HG03175 (cell line): ENCODE data around the gene SRSF9.
"Not testable (repeated sequence)": the region's sequence is repeated elsewhere in the genome, so short reads cannot be mapped to it uniquely, and the experiment has no call there.

Source experiments
- ATAC-seq: cut with Tn5 transposase; IDR thresholded peaks from one replicate; pipeline ENCODE4 v1.9.1; 2021; ENCODE audit warnings: mild to moderate bottlenecking, moderate library complexity; ENCODE audit not compliant: unreplicated experiment

Gene SRSF9, protein sequence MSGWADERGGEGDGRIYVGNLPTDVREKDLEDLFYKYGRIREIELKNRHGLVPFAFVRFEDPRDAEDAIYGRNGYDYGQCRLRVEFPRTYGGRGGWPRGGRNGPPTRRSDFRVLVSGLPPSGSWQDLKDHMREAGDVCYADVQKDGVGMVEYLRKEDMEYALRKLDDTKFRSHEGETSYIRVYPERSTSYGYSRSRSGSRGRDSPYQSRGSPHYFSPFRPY

DNA sequence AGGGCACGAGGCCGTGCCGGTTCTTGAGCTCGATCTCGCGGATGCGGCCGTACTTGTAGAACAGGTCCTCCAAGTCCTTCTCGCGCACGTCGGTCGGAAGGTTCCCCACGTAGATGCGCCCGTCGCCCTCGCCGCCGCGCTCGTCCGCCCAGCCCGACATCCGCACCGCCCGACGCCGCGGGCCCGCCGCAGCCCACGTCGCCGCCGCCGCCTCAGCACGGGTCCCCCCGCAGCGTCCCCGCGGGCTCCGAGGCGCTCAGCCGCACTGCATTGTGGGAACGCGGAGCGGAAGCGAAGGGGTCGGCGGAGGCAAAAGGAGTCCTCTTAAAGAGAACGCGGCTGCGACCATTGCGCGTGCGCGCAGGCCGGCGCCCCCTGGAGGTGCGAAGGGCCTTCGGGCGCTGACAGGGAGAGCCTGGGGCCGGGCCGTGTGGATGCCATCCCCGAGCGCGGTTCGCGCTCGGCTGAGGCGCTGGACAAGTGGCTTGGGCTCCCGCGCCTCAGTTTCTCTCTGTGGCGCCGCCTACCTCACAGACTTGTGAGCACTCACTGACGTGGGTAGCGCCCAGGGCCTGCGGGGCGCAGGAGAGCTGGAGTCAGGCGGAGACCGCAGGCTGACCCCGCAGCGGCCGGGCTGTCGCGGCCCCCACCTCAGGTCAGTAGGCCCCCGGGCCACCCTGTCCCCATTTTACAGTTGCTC lies at the start of gene SRSF9:
Gene SRSF9, minus strand, starts transcription at position 299 of the 700 bp plus-strand sequence. Its CDS starts 139 bp downstream, at position 160.
- ATAC-seq, result peak; percentile 87

DNA sequence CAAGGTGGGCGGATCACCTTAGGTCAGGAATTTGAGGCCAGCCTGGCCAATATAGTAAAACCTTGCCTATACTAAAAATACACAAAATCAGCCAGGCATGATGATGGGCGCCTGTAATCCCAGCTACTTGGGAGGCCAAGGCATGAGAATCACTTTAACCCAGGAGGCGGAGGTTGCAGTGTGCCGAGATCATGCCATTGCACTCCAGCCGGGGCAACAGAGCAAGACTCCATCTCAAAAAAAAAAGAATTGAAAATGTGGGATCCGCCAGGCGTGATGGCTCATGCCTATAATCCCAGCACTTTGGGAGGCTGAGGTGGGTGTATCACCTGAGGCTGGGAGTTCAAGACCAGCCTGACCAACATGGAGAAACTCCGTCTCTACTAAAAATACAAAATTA lies 49.8 kb upstream of the SRSF9 start:
- not testable (repeated sequence) for ATAC-seq

- no peak for ATAC-seq
Measured at GRCh38 chr12:120515496-120515895, 45.9 kb upstream of the SRSF9 start.

DNA sequence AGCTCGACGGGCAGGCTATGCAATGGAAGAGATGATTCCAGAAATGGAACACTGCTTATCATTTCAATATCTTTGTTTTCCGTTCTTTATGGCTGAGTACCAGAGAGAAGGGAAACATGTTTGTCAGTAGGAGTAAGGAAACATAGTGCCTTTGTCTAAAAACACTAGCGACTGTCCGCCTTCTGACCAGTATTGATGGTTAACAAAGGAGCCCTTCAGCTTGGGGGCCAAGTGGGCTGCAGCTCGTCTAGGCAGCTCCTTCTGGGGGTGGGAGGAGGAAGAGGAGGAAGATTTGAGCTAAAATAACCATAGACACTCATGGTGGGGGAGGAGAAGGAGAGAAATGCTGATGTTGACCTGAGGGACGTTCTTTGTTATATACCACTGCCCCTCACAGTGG lies 44.5 kb upstream of the SRSF9 start:
- ATAC-seq, result no peak

DNA sequence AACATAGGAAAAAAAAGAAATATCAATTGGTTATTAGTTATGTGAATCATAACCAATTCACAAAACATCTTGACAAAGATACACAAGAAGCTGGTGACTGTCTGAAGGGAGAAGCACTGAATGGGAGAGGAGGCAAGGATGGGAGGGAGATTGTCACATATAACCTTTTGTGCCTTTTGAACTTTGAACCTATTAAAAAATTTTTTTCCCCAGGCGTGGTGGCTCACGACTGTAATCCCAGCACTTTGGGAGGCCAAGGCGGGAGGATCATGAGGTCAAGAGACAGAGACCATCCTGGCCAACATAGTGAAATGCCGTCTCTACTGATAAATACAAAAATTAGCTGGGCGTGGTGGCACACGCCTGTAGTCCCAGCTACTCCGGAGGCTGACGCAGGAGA lies 39.0 kb upstream of the SRSF9 start:
- no peak for ATAC-seq

DNA sequence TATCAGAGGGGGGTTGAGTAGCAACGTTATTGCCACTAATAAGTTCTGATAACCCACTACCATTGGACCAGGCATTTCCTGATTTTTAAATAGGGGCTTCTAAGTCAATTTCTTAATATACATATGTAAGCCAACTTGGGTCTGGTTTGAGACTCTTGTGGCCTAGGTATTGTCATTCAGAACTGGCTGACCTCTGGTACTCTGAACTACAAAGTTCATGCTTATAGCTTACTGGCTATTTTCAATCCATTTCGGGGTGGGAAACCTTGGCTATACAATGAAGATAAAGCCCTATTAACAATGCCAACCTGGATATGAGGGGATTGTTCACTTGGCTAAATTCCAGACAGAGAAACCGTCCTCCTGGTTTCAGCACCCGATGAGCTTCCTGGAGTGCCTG lies 35.0 kb upstream of the SRSF9 start:
- ATAC-seq, result no peak

DNA sequence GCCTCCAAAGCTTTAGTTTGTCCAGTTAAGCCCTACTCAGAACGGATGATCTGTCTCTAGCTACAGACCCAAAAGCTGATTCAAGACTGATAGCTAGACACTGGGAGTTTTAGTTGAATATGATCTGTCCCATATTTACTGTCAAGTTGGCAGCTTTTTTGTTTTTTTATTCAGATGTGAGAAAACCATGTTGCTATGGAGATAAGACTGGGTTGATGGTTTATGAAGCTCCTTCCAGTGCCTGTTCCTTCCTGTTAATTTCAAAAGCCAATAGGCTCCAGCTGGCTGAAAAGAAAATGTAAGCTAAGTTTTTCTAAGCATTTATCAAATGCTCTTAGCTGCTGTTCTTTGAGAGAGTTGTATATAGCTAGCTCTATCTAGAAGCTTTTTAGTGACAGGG lies 31.0 kb upstream of the SRSF9 start:
- no peak for ATAC-seq

DNA sequence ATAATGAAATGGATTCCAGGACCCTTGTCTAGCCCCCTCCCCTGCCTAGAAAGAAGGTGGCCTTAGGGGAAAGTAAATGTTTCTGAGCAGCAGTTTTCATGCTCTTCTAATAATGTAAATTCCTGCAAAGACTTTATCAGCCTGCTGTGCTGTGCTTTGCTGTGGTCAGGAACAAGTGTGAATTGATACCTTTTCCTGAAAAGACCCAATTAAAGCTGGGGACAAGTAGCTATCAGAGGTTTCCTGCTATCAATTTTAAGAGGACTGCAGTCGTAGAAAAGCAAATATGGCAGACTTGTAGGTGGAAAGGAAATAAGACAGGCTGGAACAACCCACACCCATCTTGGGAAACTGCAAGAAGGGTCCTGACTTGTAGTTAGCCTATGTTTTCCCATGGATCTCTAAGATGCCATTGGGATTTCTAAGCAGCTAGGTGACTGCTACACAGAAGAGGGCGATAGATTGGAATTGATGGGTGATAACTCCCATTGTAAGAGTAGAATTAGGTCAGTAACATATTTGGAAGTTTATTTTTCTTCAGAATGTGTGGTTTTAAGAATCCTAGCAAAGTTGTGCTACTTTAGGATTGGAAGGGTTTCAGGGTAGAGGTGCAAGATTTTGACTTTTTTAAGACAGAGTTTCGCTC lies 29.4 kb upstream of the SRSF9 start:
- no peak for ATAC-seq

DNA sequence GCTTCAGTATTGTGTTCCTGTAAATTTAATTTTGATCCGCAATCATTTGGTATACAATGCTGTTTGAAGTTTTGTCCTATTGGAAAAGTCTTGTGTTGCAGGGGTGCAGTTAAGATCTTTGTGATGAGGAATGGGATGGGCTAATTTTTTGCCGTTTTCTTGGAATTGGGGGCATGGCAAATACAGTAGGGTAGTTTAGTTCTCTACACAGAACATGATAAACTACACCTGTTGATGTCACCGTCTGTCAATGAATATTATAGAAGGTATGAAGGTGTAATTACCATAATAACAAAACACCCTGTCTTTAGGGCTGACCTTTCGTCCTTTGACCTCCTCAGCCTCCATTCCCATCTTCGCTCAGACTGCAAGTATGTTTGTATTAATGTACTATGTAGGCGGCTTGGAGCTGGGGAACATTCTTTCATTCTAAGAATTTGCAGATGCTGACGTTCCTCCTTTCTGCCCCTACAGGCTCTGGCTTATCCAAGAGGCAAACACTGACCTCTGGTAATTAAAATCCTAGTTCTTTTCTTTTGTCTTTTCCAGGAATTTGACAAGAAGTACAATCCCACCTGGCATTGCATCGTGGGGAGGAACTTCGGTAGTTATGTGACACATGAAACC lies 28.1 kb upstream of the SRSF9 start:
- ATAC-seq, result no peak

DNA sequence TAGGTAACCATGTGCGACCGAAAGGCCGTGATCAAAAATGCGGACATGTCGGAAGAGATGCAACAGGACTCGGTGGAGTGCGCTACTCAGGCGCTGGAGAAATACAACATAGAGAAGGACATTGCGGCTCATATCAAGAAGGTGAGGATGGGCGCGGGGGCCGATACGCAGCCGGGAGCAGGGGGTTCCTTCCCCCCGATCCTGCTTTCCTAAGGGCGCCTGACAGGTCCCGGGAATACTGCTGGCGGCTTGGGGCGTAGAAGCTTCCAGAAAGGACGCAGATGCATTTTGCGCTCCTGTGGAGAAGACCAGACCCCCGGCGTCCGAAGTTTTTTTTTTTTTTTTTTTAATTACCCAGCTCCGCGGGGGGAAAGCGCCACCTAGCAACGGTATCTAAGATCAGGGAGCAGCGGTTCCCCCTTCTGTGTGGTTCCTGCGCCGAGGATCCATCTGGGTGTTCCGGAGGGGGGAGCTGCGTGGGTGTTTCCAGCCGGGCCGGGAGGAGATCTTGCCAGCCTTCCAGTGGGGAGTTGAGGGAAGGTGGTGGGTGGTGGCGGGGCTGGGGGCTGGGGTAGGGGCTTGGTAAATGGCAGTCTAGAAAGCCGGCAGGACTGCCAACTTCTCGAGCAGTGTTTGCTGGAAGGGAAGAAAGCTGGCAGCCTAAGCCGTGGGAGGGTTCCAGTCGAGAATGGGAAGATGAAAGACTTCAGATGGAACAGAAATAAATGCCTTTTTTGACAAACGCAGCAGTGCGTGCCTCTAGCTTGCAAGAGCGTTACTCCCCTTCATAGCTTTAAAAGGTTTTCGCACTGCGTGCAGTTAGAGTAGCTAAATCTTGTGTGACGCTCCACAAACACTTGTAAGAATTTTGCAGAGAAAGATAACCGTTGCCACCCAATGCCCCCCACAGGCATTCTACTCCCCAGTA lies 27.1 kb upstream of the SRSF9 start:
- no peak for ATAC-seq

- ATAC-seq, result peak; percentile 93
Measured at GRCh38 chr12:120495731-120496412, 26.3 kb upstream of the SRSF9 start, which contains the start of gene DYNLL1. Gene DYNLL1, plus strand, starts transcription at chr12:120496113. Its CDS starts 309 bp downstream, at chr12:120496422.

- peak; percentile 18 for ATAC-seq
Measured at GRCh38 chr12:120495186-120495730, 25.7 kb upstream of the SRSF9 start.

DNA sequence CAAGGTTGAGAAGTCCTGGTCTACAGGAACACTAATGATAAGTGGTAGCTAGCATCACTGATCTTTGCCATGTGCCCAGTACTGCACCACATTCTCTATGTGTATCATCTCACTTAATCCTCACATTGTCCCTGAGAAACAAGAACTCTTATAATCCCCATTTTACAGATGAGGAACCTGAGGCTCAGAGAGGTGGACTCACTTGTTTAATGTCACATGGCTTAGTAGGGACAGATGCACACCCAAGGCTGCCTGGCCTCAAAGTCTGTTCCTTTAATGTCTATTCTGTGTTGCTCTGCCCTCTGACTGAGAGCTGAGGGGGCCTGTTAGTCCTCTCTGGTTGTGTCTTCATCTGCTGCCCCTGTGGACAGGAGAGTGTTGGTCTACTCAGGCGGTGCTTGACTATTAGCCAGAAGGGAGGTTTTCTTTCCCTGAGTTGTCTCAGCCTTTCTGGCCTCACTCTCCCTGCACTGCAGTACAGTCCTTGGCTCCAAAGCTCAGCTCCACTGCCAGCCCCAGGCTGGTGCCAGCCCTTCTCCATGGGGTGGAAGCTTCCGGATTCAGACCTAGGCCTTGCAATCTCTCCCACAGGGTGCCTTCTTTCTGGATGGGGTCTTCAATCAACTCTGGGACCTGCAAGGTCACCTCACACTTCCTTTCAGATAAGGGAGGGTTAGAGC lies 21.4 kb upstream of the SRSF9 start:
- ATAC-seq, result no peak

- no peak for ATAC-seq
Measured at GRCh38 chr12:120490325-120490724, 20.8 kb upstream of the SRSF9 start.

- ATAC-seq, result no peak
Measured at GRCh38 chr12:120489018-120489417, 19.5 kb upstream of the SRSF9 start.

DNA sequence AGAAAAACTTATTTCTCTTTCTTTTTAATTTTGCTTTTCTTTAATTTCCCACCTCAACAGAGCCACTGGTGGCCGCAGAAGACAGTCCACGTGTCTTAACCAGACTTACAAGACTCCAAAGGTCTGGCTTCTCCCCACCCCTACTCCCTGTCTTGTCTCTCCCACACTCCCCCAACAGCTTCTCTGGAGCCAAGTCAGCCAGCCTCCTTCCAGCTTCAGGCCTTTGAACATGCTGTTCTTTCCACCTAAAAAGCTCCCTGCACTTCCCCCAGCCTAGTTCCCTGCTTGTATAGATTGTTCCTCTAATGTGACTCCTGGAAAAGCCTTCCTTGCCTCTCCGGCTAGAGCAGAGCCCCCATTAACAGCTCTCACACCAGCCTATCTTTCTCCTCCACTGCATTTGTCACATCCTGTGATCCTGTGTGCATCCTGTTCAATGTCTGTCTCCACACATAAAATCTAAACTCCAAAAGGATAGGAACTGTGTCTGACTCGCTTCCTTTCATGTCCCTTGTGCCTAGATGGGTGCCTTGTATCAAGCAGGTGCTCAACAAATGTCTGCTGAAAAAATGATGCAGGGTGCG lies 18.6 kb upstream of the SRSF9 start:
- no peak for ATAC-seq

- ATAC-seq, result not testable (repeated sequence)
Measured at GRCh38 chr12:120487552-120487951, 18.0 kb upstream of the SRSF9 start.

DNA sequence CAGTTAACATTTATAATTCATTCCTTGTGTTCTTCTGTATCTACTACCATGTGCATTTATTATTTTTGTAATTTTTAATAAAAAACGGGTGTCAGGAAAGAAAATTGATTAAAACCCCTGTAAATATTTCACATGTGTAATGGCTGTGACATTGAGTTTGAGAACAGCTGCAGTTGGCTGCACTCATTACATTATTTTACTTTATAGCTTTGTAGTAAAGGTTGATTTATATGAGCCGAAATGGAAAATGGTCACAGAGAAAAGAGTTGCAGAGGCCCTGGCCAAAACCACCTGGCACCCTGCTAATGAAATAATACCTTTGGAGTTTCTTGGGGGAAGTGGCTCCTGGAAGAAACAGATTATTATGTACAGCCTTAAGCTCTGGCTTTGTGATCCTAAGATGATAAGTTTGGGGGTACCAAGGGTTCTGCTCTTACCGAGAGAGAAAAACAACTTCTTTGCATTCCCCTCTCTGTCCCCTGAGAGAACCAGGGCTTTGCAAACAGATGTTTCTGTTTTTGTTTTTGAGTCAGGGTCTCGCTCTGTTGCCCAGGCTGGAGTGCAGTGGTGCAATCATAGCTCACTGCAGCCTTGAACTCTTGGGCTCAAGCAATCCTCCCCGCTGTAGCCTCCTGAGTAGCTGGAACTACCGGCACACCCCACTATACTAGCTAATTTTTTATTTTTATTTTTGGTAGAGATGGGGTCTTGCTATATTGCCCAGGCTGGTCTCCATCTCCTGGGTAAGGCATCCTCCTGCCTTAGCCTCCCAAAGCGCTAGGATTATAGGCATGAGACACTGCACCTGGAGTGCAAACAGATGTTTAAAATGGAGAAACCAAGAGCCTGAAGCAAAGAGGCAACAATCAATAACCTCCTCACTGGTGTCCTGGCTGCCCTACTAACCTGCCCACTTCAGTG lies 16.7 kb upstream of the SRSF9 start:
- no peak for ATAC-seq
